Small intestine (tissue), 7 donors: Measurements from ENCODE around the gene SOS1. TPM values are rescaled to one million over a fixed set of nuclear protein-coding genes. Genes with fewer than 3 reads are reported as not detected.

Source experiments
- DNase-seq, 2 donors: peaks; one replicate each; pipeline versions ENCODE4 v3.0.0 to v3.0.0-alpha.2; 2013
- FAIRE-seq: peaks from 2 replicates; lab custom pipeline; 2012; peaks lifted over from hg19 to GRCh38; lab: Jason Lieb, UNC
- H3K27ac ChIP-seq, 3 donors: one replicate each; pipeline ENCODE4 v1.5.1; 2013; ENCODE audit warnings: low read length in 2 of 3, mild to moderate bottlenecking in 2 of 3, control low read depth in 1 of 3, inconsistent platforms in 1 of 3, low read depth in 1 of 3, moderate library complexity in 1 of 3
- H3K27me3 ChIP-seq, 3 donors: one replicate each; pipeline ENCODE4 v1.6.1; 2013; ENCODE audit warnings: low read length in 3 of 3, inconsistent platforms in 1 of 3; ENCODE audit not compliant: control insufficient read depth in 3 of 3, insufficient read depth in 3 of 3
- H3K36me3 ChIP-seq, 3 donors: one replicate each; pipeline ENCODE4 v1.6.1; 2013; ENCODE audit warnings: low read length in 3 of 3, inconsistent platforms in 1 of 3, low read depth in 1 of 3, mild to moderate bottlenecking in 1 of 3, moderate library complexity in 1 of 3; ENCODE audit not compliant: control insufficient read depth in 3 of 3, insufficient read depth in 2 of 3
- H3K4me1 ChIP-seq, 3 donors: one replicate each; pipeline ENCODE4 v1.6.1; 2013; ENCODE audit warnings: low read length in 2 of 3, inconsistent platforms in 1 of 3, low read depth in 1 of 3, mild to moderate bottlenecking in 1 of 3, moderate library complexity in 1 of 3; ENCODE audit not compliant: control insufficient read depth in 3 of 3, insufficient read depth in 2 of 3
- H3K4me3 ChIP-seq, 3 donors: one replicate each; pipeline ENCODE4 v1.5.1; 2013; ENCODE audit warnings: low read length in 3 of 3, control low read depth in 1 of 3, inconsistent platforms in 1 of 3, low read depth in 1 of 3, mild to moderate bottlenecking in 1 of 3, moderate library complexity in 1 of 3
- H3K9me3 ChIP-seq, 2 donors: one replicate each; pipeline ENCODE4 v1.6.1; 2013; ENCODE audit warnings: low read depth in 1 of 2, low read length in 1 of 2; ENCODE audit not compliant: control insufficient read depth in 2 of 2, insufficient read depth in 1 of 2
- WGBS, 3 donors: extraction: QIAGEN DNeasy Blood & Tissue Kit; methylation state at CpG; one replicate each; pipeline ENCODE4 v1.1.7; 2013; 5-methylcytosine and 5-hydroxymethylcytosine counted together
- polyA plus RNA-seq, 4 donors: library from polyadenylated mRNA; stranded (reverse) in 3 of 4; unstranded in 1 of 4; fragments of 200-250 nt in 3 of 4; fragments of 120-200 nt in 1 of 4; gene quantifications; one replicate each; pipeline versions ENCODE4 v1.2.1 to v1.2.3, GENCODE V29; 2013
- donor health status: healthy with polysubstance abuse.
- donor health status: control.
- donor health status: control.
- donor health status: Bipolar disorder and iron deficiency.
- donor health status: healthy.

SOS1 gene
- polyA plus RNA-seq, 4 donors, result 7.8 to 43.0 (median 14.3) TPM

DNA sequence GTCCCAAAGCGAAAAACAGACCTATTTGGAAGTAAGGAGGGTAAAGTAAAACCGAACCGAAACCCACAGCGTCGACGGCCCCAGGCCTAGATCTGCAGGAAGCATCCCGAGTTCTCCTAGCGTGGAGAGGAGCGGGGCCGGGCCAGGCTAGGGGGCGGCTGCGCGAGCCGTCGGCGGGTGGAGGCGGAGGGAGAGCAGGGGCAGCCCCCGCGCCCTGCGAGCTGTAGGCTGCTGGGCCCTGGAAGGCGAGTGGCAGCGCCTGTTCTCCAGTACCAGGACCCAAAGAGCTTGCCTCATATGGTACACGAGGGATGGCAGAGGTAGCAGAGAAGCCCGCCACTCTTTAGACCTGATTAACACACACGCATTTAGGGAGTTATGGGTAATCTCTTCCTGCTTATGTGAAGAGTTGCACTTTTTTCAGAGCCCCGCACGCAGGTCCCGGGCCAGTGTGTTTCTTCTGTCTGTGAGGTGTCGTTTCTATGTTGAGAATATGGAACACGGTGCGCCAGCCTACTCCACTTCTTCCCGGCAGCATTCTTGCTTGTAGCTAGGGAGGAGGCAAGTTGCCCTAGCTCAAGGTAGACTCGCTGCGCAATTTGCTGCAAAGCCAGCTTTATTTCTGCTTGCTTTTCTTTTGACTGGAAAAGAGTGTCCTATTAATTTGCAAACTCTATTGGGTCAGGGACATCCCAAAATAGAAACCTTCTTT is 160.1 kb downstream of the SOS1 start:
- Histone ChIP-seq H3K36me3 (no peaks in the 10 kb centered on the region), H3K4me3 (peak overlapping the region; percentile 2 to 35 (median 28)), H3K4me1 (peaks cover 0 to 3% (median 3%) of the 10 kb centered on the region in 3 donors), H3K27me3 (peaks cover 0 to 13% (median 0%) of the 10 kb centered on the region in 3 donors), H3K27ac (no peak overlapping the region), H3K9me3 (peaks cover 0 to 11% of the 10 kb centered on the region in 2 donors)
- FAIRE-seq (no peak), DNase-seq (no peak)
- 60 to 79% (median 71%) methylated on average over 33 to 34 of the region's 34 CpGs for WGBS, 3 donors

DNA sequence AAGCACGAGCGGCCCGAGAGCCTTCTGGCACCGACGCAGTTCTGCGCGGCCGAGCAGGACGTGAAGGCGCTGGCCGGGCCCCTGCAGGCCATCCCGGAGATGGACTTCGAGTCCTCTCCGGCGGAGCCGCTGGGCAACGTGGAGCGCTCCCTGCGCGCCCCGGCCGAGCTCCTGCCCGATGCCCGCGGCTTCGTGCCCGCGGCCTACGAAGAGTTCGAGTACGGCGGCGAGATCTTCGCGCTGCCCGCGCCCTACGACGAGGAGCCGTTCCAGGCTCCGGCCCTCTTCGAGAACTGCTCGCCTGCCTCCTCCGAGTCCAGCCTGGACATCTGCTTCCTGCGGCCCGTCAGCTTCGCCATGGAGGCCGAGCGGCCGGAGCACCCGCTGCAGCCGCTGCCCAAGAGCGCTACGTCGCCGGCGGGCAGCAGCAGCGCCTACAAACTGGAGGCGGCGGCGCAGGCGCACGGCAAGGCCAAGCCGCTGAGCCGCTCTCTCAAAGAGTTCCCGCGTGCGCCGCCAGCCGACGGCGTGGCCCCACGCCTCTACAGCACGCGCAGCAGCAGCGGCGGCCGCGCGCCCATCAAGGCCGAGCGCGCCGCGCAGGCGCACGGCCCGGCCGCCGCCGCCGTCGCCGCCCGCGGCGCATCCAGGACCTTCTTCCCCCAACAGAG is 160.8 kb downstream of the SOS1 start:
- Histone ChIP-seq H3K4me1 (peaks cover 0 to 3% (median 3%) of the 10 kb centered on the region in 3 donors), H3K4me3 (peak overlapping the region; percentile 26 to 43 (median 35)), H3K27me3 (peaks cover 0 to 13% (median 0%) of the 10 kb centered on the region in 3 donors), H3K9me3 (peaks cover 0 to 11% of the 10 kb centered on the region in 2 donors), H3K36me3 (no peaks in the 10 kb centered on the region), H3K27ac (peak overlapping the region in 1 of 3 donors; percentile 61)
- peak; percentile 71 to 93 for DNase-seq
- 6 to 14% (median 12%) methylated on average over 65 to 97 of the region's 97 CpGs for WGBS, 3 donors
- FAIRE-seq, result no peak

- Histone ChIP-seq H3K4me1 (peaks cover 0 to 3% (median 3%) of the 10 kb centered on the region in 3 donors), H3K9me3 (peaks cover 0 to 11% of the 10 kb centered on the region in 2 donors), H3K27ac (no peak overlapping the region), H3K4me3 (peak overlapping the region in 1 of 3 donors; percentile 43), H3K27me3 (peaks cover 0 to 13% (median 0%) of the 10 kb centered on the region in 3 donors), H3K36me3 (no peaks in the 10 kb centered on the region)
- DNase-seq, result no peak
- no peak for FAIRE-seq
- 85 to 95% (median 93%) methylated on average over 24 of the region's 24 CpGs for WGBS, 3 donors
Observed at GRCh38 chr2:38959466-38959865, 161.4 kb downstream of the SOS1 start.

- peaks cover 0 to 3% (median 3%) of the 10 kb centered on the region in 3 donors for H3K4me1 ChIP-seq
- H3K36me3 ChIP-seq, result no peaks in the 10 kb centered on the region
- H3K27me3 ChIP-seq, result peaks cover 0 to 13% (median 0%) of the 10 kb centered on the region in 3 donors
- DNase-seq, result no peak
- no peak overlapping the region for H3K4me3 ChIP-seq
- FAIRE-seq, result no peak
- H3K27ac ChIP-seq, result no peak overlapping the region
- WGBS, 3 donors, result 91 to 96% (median 93%) methylated on average over 5 of the region's 5 CpGs
- peaks cover 0 to 11% of the 10 kb centered on the region in 2 donors for H3K9me3 ChIP-seq
Observed at GRCh38 chr2:38957972-38958371, 162.9 kb downstream of the SOS1 start.

DNA sequence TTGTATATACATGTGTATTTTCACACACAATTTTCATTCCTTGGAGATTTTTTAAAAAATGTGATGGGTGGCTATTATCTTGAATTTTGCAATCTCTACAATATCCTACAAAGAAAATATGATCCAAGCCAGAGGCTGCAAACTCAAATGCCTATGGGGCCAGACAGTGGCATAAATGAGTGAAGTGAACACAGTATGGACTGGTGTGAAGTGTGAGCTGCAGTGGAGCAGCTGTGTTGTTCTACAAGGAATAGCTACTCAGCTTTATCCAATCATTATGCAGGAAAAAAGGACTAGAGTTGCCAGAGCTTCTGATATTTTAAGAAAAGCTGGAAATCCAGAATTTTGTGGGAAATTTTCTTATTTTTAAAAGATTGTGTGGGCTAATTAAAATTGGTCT is 169.1 kb downstream of the SOS1 start:
- H3K4me1 ChIP-seq, result no peaks in the 10 kb centered on the region
- H3K9me3 ChIP-seq, result no peaks in the 10 kb centered on the region
- H3K27ac ChIP-seq, result no peak overlapping the region
- no peak for DNase-seq
- no peak for FAIRE-seq
- no peaks in the 10 kb centered on the region for H3K36me3 ChIP-seq
- H3K27me3 ChIP-seq, result no peaks in the 10 kb centered on the region
- no peak overlapping the region for H3K4me3 ChIP-seq

DNA sequence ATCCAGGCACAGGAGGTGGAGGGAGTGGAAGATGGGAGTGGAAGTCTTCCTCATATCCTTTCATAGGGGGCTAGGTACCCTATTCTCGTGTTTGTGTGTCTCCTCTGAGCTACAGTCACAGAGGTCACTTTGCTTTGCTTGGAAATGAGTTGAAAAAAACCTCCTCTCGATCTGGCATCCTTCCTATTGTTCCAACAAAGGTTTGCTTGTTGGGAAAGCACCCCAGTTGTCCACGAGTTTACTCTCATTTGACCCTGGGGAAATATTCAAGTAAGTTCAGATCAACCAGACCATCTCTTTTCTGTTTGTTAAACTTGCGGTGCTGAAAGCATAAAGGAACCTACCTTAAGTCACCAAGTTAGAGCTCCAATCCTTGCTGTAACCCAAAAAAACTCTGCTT is 171.9 kb downstream of the SOS1 start:
- 51 to 69% (median 53%) methylated on average over 4 of the region's 4 CpGs for WGBS, 3 donors
- Histone ChIP-seq H3K9me3 (no peaks in the 10 kb centered on the region), H3K27me3 (no peaks in the 10 kb centered on the region), H3K36me3 (no peaks in the 10 kb centered on the region), H3K27ac (no peak overlapping the region), H3K4me3 (no peak overlapping the region), H3K4me1 (peaks cover 0 to 2% (median 0%) of the 10 kb centered on the region in 3 donors)
- FAIRE-seq, result no peak
- DNase-seq, result no peak

GRCh38 chr2:38948387-38948882 is 172.4 kb downstream of the SOS1 start:
- no peak overlapping the region for H3K4me3 ChIP-seq
- FAIRE-seq (no peak), DNase-seq (no peak)
- H3K36me3 ChIP-seq, result no peaks in the 10 kb centered on the region
- 71 to 90% (median 88%) methylated on average over 3 of the region's 3 CpGs for WGBS, 3 donors
- no peaks in the 10 kb centered on the region for H3K9me3 ChIP-seq
- no peak overlapping the region for H3K27ac ChIP-seq
- H3K27me3 ChIP-seq, result no peaks in the 10 kb centered on the region
- H3K4me1 ChIP-seq, result peaks cover 0 to 2% (median 0%) of the 10 kb centered on the region in 3 donors
